ENCODE measurements around the gene SLC6A13.
A peak's percentile ranks its signal among the peaks of the same experiment; 100 is the strongest.
"Not testable (repeated sequence)": the region's sequence is repeated elsewhere in the genome, so short reads cannot be mapped to it uniquely, and the experiment has no call there.

SLC6A13 gene

DNA sequence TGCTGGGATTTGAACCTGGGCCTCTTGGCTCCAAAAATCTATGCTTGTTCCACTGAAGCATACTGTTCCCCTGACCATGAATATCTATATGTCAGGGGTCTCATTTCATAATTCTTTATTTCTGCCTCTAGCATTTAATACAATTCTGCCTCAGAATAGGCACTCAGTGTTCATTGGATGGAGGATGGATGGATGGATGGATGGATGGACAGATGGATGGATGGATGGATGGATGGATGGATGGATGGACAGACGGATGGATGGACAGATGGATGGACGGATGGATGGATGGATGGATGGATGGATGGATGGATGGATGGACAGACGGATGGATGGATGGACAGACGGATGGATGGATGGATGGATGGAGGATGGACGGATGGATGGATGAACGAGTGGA lies 45.6 kb downstream of the SLC6A13 start:
- not testable (repeated sequence) for DNase-seq (ENCODE audit: low spot score)

DNA sequence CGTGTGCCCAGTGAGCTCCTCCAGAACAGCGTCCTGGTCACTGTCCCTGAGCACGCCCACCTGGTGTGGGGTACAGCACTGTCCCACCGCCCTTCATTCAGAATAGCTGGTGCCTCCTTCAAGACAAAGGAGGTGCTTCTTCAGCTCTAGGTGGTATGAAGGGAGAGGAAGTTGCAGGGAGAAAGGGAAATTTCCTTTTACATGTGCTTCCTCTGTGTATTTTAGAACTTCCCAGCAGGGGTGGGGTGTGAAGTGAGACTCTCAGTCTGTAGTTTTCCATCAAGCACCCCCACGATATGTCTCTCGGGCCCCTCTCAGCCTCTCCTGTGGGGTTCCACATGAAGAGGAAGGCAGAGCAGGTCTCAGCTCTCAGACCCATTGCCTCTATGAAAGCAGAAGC lies 47.5 kb downstream of the SLC6A13 start:
- FAIRE-seq (no peak), DNase-seq (ENCODE audit: low spot score) (no peak)

More for the DNA sequence above, 45.6 kb downstream of the SLC6A13 start:
- FAIRE-seq = not testable (repeated sequence)

DNA sequence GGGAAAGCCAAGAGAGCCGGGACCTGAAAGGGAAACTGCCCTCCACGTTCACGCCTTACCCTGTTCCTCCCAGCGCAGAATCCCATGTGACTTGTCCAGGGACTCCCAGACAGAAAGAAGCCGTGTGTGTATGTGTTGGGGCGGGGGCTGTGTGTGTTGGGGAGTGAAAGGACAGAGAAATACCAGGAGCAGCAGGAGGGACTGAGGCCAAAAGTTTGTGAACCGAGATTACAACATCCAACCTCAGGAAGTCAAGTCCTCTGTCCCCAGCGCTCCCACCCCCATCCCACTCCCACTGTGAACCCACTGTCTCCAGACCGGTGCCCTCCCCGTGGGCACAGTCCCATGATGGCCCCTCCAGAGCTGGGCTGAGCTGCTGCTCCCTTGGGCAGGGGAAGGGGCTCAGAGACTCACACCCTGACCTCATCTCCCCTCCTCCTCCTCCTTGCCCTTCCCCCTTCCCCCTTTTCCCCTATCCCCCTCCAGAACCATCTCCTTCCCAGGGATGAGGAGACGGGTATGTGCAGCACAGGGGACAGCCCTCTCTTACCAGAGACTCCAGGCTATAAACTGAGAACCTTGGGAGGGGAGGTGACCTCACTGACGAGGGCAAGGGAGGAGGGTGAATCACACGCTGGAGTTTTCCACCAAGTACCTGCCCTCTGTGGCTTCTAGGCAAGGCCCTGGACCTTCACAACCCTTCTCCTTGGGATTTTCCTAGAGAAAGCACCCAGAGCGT lies 48.5 kb downstream of the SLC6A13 start, which contains the start of gene SLC6A12:
Gene SLC6A12 (minus strand): TSS at position 155 of the 739 bp plus-strand sequence. CDS start 4,171 bp downstream, outside the sequence.
- DNase-seq (ENCODE audit: low spot score) (peak; percentile 16), FAIRE-seq (no peak)

DNA sequence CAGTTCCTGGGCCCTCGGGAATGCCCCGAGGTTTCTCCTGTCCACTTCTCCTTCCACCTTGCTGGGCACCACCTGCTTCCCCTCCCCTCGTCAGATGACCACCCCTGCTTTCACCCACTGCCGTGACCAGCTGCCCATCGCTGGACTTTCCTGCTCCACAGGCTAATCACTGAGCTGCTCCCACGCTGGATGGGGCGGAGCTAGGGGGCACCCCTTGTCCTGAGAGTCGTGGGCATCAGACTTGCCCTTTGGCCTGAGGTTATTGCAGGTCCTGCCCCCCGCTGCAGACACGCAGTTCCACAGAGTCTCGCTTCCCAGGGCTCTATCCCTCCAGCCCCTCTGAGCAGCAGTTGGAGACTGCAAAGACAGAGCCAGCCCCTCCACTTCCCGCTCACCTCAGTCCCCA lies 49.1 kb downstream of the SLC6A13 start:
- DNase-seq (ENCODE audit: low spot score) = no peak

GRCh38 chr12:212715-213526 lies 49.7 kb downstream of the SLC6A13 start:
- no peak for DNase-seq (ENCODE audit: low spot score)
- no peak for FAIRE-seq

More for the DNA sequence above, 49.1 kb downstream of the SLC6A13 start:
- FAIRE-seq = no peak

DNA sequence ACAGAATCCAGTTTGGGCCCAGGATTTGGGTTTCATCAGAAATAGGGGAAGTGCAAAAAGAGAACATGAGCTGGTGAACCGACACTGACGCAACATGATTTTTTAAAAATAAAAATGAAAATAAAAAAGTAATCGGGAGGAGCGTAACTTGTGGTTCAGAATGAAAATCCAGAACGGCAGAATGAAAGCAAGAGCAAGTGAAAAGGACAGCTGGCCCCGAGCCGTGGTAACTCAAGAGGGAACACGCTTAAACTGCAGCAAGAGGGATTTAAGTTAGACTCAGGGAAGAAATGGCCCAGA lies 50.3 kb downstream of the SLC6A13 start:
- FAIRE-seq = no peak

GRCh38 chr12:211639-212414 lies 50.8 kb downstream of the SLC6A13 start:
- no peak for DNase-seq (ENCODE audit: low spot score)
- no peak for FAIRE-seq

More for the DNA sequence above, 50.3 kb downstream of the SLC6A13 start:
- no peak for DNase-seq (ENCODE audit: low spot score)

DNA sequence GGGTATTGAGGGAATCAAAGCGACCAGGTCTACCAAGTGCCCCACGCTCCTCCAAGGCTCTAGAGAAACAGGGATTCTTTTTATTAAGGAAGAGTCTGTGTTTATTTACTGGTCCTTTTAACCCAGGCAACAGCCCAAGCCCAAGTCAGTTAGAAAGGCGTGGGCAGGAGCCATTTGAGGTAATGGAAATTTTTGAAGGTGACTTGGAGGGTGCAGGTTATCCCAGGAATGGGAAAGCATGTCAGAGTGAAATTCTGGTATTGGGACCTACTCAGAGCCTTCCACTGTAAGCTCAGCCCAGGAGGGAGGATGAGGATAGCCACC lies 51.5 kb downstream of the SLC6A13 start:
- no peak for FAIRE-seq
- DNase-seq (ENCODE audit: low spot score) = no peak

GRCh38 chr12:210277-211141 lies 52.1 kb downstream of the SLC6A13 start:
- no peak for DNase-seq (ENCODE audit: low spot score)
- FAIRE-seq = no peak

DNA sequence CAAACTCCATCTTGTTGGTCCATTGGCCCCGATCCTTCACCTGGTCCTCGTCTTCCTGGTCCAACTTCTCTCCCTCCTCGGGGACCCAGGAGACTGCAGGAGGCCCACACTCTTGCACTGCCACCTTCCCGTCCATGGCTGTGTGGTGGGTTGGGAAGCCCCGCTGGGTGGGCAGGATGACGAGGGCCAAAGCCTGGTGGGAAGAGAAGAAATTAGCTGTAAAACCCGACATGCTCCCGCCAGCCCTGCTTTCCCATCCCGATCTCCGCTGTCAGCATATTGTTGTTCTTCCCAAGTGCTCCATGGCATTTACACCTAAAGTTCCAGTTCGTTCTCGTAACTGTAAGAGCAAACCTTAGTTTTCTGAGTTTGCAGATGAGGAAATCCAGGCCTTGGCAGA lies 52.8 kb downstream of the SLC6A13 start:
- no peak for FAIRE-seq

DNA sequence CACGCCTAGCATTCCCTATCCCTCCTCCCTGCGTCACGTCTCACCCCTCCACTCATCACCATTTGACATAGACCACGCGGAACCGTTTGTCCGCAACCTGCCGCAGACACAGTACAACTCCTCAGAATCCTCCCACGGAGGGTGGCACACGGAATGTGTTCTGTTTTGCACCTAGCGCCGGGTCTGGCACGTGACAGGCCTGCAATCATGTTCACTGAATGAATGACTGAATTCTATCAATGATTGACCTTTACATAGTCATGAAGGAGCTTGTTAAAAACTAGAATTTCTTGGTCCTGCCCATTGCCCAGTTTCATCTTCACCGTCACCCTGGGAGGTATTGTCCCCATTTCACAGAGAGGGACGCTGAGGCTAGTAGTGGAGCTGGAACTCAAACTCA lies 53.4 kb downstream of the SLC6A13 start:
- FAIRE-seq = no peak
- DNase-seq (ENCODE audit: low spot score) = no peak

More for the DNA sequence above, 52.8 kb downstream of the SLC6A13 start:
- no peak for DNase-seq (ENCODE audit: low spot score)

- DNase-seq (ENCODE audit: low spot score) (no peak), FAIRE-seq (no peak)
Observed at GRCh38 chr12:208813-209212, 53.8 kb downstream of the SLC6A13 start.

DNA sequence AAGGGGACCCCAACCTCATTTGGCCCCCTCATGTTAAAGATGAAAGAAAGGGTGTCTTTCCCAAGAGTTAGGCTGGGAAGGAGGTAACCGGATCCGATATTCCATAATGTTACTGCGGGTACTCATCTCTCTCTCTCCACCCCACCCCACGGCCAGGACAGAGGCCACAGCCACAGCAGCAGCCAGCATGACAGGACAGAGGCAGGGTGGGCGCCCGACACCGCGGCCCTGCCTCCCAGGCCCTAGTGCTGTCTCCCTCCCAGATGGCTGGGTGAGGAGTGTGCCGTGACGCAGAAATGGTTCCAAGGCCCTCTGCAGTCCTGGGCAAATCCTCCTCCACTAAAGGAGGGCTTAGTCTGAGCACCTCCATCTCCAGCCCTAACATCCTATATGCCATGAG lies 54.8 kb downstream of the SLC6A13 start:
- FAIRE-seq (no peak), DNase-seq (ENCODE audit: low spot score) (no peak)

- no peak for DNase-seq (ENCODE audit: low spot score)
- FAIRE-seq = no peak
Observed at GRCh38 chr12:206746-207440, 55.7 kb downstream of the SLC6A13 start.

GRCh38 chr12:205026-205425 lies 57.6 kb downstream of the SLC6A13 start:
- FAIRE-seq (no peak), DNase-seq (ENCODE audit: low spot score) (no peak)

GRCh38 chr12:204261-204678 lies 58.4 kb downstream of the SLC6A13 start:
- FAIRE-seq = no peak
- DNase-seq (ENCODE audit: low spot score) = no peak

DNA sequence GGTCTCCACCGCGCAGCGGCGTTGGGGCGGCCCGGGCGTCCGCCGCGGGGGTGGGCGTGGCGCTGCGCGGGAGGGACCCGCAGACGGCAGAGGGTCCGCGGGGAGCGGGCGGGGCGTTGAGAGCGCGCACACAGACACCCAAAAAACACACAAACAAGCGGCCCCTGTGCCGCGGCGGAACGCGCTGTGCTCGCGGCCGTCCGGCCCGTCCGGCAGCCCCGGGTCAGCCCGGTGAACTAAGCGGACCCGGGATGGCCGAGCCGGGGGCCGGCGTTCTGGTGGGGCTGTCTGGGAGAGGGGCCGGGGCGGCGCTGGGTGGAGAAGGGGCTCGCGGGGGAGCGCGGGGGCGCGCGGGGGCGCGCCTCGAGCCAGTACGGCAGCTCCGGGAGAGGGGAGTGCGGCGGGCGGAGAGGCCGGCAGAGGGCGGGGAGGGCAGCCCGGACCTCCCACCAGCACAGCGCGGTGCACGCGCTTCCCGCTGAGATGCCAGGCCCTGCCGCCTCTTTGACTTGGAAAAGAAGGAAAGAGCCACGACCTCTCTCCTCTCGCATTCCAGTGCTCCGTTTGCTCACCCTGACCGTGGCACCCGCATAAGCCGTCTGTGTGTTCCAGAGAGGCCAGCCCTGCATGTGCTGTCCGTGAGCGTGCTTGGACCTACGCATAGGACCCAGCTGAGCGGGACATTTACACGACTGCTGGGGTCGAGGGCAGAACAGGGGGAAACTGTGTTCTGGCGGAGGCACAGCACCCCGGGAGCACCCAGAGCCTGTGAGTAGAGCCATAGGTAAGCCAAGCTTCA lies 59.0 kb downstream of the SLC6A13 start:
- FAIRE-seq (no peak), DNase-seq (ENCODE audit: low spot score) (no peak)

- DNase-seq (ENCODE audit: low spot score) (no peak), FAIRE-seq (no peak)
Observed at GRCh38 chr12:203074-203461, 59.6 kb downstream of the SLC6A13 start.

DNA sequence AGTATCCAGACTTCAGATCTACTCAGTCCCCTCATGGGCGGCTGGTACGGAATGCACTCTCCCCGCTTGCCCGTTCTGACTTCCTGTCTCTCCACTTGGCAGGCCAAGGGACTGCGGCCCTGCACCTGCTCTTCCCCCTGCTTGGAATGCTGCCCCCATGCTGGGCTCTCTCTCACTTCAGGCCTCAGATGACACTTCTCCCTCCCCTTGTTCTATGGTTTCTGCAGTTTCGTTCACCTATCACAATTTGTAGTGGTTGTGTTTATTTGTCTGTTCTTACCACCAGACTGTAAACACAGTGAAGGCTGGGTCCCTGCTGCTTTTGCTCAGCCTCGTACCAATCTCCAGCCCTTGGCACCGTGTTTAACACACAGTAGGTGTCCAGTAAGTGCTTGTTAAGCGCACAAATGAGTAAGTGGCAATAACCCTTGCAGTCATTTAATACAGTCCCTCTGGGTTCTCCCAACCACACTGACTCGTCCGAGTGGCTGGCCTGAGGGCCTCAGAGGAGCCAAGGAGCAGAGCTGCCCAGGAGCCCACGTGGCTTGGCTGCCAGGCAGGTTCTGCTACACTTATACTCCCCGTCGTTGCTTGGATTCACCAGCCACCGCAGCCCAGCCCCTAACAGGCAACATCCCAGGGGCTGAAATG lies 60.4 kb downstream of the SLC6A13 start:
- DNase-seq (ENCODE audit: low spot score) = no peak
- no peak for FAIRE-seq
